SK-N-SH treated with all-trans-retinoic acid at 6 μM for 48 hours (cell line): ENCODE results near the gene NR5A2.

Source experiments
- ARNTL ChIP-seq: fragments of 450-650 bp; formaldehyde crosslinking; IDR thresholded peaks from 2 replicates; pipeline ENCODE4 v1.5.0; 2020; ENCODE audit warnings: low read depth, mild to moderate bottlenecking, moderate library complexity, borderline replicate concordance
- ESRRG ChIP-seq: fragments of 250-450 bp; sonication (Bioruptor Pico); IDR thresholded peaks from 2 replicates; pipeline ENCODE4 v1.6.1; 2021; ENCODE audit warnings: mild to moderate bottlenecking
- OSR1 ChIP-seq: fragments of 250-450 bp; sonication (Bioruptor Pico); IDR thresholded peaks from 2 replicates; pipeline ENCODE4 v1.8.0; 2022; ENCODE audit warnings: moderate library complexity, mild to moderate bottlenecking, inconsistent platforms
- PATZ1 ChIP-seq: fragments of 250-450 bp; sonication (Bioruptor Pico); IDR thresholded peaks from 2 replicates; pipeline ENCODE4 v1.8.0; 2020; ENCODE audit warnings: mild to moderate bottlenecking, moderate library complexity, borderline replicate concordance
- RARB ChIP-seq: fragments of 250-450 bp; sonication (Bioruptor Pico); IDR thresholded peaks from 2 replicates; pipeline ENCODE4 v1.8.0; 2021; ENCODE audit warnings: mild to moderate bottlenecking, moderate library complexity
- ZNF565 ChIP-seq: fragments of 450-650 bp; formaldehyde crosslinking; conservative IDR thresholded peaks from 2 replicates; pipeline ENCODE4 v1.5.0; 2020; ENCODE audit warnings: low read depth, mild to moderate bottlenecking, moderate library complexity

GRCh38 chr1:200027264-200027823, at the start of gene NR5A2:
- no peak for TF ChIP-seq ZNF565 (CRISPR knock-in tag)
- no peak for TF ChIP-seq OSR1
- no peak for TF ChIP-seq RARB (CRISPR knock-in tag)
- TF ChIP-seq PATZ1 (CRISPR knock-in tag) = no peak
- no peak for TF ChIP-seq ARNTL
- TF ChIP-seq ESRRG (CRISPR knock-in tag) = no peak
